ENCODE results near the gene TOP3A.

- TF ChIP-seq CTCF (IDR thresholded peaks at IDR 0.05) (no peak), POLR2A (IDR thresholded peaks at IDR 0.05) (no peak)
These were observed 79.9 kb downstream of the TOP3A start for GRCh38 chr17:18234853-18235380.
